Subcutaneous adipose tissue (tissue), 4 donors: Measurements from ENCODE around the gene CEP41. TPM values are rescaled to one million over a fixed set of nuclear protein-coding genes. Genes with fewer than 3 reads are reported as not detected.

Experiments
- total RNA-seq, 4 donors: library from RNA; depleted of rRNA; stranded (reverse); fragments of >200 nt; gene quantifications; one replicate each; pipeline ENCODE4 v1.1.0, GENCODE V29; 2016
- TF ChIP-seq, protein P1 (sequence below): fragments of 450-650 bp; IDR thresholded peaks from one replicate; pipeline ENCODE4 v1.5.1; 2016; ENCODE audit warnings: low read depth, mild to moderate bottlenecking, control low read depth, antibody characterized with exemption, moderate library complexity

Gene CEP41
- total RNA-seq, 4 donors from 2014 or later = 3.2 to 6.0 (median 3.9) TPM

DNA sequence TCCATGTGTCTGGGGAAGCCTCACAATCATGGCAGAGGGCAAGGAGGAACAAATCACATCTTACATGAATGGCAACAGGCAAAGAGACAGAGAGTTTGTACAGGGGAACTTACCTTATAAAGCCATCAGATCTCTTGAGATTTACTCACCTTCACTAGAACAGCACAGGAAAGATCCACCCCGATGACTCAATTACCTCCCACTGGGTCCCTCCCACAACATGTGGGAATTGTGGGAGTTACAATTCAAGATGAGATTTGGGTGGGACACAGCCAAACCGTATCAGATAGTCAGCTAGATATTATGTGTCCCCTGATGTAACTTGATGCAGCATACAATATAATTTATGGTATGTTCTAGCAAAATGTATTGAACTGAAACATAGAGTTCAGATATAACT, 14.1 kb upstream of the CEP41 start:
- TF ChIP-seq, protein P1, sequence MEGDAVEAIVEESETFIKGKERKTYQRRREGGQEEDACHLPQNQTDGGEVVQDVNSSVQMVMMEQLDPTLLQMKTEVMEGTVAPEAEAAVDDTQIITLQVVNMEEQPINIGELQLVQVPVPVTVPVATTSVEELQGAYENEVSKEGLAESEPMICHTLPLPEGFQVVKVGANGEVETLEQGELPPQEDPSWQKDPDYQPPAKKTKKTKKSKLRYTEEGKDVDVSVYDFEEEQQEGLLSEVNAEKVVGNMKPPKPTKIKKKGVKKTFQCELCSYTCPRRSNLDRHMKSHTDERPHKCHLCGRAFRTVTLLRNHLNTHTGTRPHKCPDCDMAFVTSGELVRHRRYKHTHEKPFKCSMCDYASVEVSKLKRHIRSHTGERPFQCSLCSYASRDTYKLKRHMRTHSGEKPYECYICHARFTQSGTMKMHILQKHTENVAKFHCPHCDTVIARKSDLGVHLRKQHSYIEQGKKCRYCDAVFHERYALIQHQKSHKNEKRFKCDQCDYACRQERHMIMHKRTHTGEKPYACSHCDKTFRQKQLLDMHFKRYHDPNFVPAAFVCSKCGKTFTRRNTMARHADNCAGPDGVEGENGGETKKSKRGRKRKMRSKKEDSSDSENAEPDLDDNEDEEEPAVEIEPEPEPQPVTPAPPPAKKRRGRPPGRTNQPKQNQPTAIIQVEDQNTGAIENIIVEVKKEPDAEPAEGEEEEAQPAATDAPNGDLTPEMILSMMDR = no peak

DNA sequence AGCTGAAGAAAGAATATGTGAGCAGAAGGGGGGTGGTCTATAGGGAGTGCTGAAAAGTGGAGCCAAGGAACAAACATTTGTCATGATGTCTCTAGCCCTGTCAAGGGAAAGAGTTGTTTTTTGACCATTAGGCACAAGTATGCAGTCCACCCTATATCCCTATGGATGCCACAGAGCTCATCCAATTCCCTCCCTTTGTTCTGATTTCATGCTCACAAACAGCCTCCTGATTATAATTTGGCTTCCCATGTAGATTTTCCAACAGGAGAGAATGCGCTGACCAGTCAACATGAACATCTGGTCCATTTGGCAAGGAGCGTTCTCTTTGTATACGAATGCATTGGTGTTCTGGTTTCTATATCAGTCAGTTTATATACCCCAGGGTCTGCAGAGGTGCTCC, 12.1 kb upstream of the CEP41 start:
- TF ChIP-seq, protein P1 = no peak

DNA sequence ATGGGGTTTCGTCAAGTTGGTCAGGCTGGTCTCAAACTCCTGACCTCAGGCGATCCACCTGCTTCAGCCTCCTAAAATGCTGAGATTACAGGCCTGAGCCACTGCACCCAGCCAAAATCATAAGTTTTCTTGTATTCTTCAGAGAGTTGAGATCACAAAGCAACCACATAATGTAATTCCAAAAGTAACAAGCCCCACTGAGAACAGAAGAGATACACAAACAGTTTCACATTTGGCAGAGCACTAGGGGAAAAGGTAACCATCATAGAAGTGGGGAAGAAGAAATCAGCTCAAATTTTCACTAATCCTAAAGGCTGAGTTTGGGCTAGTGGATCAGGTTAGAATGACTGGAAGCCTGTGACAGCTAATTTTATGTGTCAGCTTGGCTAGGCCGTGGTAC, 5.4 kb upstream of the CEP41 start:
- TF ChIP-seq, protein P1 = no peak

DNA sequence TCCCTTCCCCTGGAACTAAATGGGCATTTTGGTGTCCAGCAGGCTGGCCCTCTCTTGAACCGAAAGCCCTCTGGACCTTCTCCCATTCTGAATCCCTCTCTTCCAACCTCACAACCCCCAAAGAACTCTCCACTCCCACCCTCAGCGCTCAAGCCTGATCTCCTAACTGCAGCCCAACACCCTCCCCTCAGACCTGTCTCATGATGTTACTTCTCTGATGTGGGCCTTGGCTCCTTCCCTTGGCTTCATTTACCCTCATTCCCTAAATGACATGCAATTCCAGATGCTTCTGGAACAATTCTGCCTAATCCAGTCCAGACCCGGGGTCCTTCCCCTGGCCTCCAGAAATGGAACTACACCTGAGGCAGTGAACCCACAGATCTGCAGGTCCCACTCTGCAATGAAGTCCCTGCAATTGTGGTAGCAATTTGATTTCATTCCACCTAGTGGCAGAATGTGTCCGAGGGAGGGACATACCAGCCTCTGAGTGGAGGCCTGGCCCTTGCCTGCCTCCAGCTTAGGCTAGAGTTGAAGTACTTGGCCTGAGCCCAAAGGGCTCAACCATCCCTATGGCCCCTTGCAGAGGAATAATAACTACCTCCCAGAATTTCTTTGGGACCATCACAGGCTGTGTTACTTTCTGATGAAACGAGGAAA, 4.1 kb upstream of the CEP41 start:
- TF ChIP-seq, protein P1 = no peak

DNA sequence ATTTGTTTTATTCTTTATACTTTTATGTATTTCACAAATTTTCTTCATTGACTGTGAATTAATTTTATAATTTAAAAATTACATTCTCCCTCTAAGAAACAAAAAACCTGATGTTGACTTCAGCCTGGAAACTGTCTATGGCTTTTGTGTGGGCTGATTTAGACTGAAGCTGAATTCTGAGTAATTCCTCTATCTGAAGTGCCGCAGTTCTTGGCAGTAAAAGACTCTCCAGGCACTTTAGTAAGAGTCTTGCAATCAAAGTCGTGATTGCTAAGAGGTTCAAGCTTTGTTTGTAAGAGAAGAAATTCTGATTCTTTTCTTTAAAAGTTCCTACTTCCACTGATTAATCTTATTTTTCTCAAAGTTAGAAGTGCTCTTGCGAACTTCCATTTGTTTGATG, 3.4 kb upstream of the CEP41 start:
- TF ChIP-seq, protein P1 = no peak

DNA sequence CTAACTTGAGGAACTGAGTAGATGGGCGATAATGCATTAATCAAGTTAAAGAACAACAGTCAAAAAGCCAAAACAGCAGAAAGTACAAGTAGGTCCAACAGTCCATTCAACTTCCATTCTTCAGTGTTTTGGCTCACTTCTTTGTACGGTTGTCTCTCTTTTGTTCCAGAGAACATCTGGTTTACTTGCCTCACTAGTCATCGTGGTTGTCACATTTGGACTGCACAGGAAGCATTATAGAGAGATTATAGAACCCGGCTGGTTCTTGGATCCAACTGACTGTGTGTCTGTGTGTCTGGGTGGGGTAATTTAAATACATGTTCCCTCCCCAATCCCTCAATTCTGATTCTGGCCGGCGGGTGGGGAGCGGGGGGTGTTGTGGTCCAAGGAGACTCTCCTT, 1.8 kb upstream of the CEP41 start:
- TF ChIP-seq, protein P1 = no peak

DNA sequence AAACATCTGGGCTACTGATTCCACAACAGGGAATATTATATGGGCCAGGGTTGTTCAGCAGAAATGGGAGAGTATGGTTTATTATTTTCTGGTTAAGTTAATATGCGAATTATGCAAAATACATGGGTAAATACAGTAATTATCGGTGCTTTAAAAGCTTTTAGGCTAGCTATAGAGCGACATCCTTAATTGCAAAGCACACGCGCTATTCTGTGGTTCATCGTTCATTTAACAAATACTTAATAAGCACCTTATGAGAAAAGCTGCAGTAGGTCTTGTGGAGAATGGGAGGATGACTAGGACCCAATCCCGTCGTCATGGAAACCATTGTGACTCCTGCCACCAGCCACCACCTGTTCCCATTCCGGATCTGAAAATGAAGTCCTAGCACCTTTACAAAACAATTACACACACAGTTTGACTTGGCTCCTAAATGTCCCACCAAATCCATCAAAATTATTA, 623 bp upstream of the CEP41 start:
- TF ChIP-seq, protein P1 = no peak
